Ovary (tissue), 9 donors: ENCODE data around the gene SHISA7. TPM values are rescaled to one million over a fixed set of nuclear protein-coding genes. Genes with fewer than 3 reads are reported as not detected.
A peak's percentile ranks its signal among the peaks of the same experiment; 100 is the strongest.
"Not testable (repeated sequence)": the region's sequence is repeated elsewhere in the genome, so short reads cannot be mapped to it uniquely, and the experiment has no call there.

Experiments
- DNase-seq, 5 donors: peaks; one replicate each; pipeline ENCODE4 v3.0.0-alpha.2; 2019 to 2020
- H3K27ac ChIP-seq, 2 donors: fragments of 200-600 bp; one replicate each; pipeline versions ENCODE4 v1.5.1 to v1.8.0; 2019 to 2022
- H3K27me3 ChIP-seq: fragments of 200-600 bp; one replicate; pipeline ENCODE4 v1.8.0; 2022
- H3K36me3 ChIP-seq: fragments of 200-600 bp; sonication (generic); one replicate; pipeline ENCODE4 v1.5.1; 2019
- H3K4me1 ChIP-seq: one replicate; pipeline ENCODE4 v1.8.1; 2013; ENCODE audit warnings: mild to moderate bottlenecking, moderate library complexity; ENCODE audit not compliant: insufficient read depth
- H3K4me3 ChIP-seq: fragments of 200-600 bp; sonication (generic); one replicate; pipeline ENCODE4 v1.5.1; 2017
- H3K9me3 ChIP-seq, 2 donors: fragments of 200-600 bp in 1 of 2; sonication (generic) in 1 of 2; one replicate each; pipeline versions ENCODE4 v1.5.1 to v1.8.1; 2013 to 2019; ENCODE audit warnings: mild to moderate bottlenecking in 1 of 2, moderate library complexity in 1 of 2
- EP300 ChIP-seq: sonication (generic); formaldehyde crosslinking; IDR thresholded peaks from one replicate; pipeline ENCODE4 v1.6.1; 2017; ENCODE audit warnings: antibody characterized with exemption
- POLR2A ChIP-seq: fragments of 450-650 bp; IDR thresholded peaks from one replicate; pipeline ENCODE4 v1.6.1; 2017; ENCODE audit warnings: antibody characterized with exemption, mild to moderate bottlenecking, moderate library complexity
- WGBS, 3 donors: extraction: QIAGEN DNeasy Blood & Tissue Kit in 1 of 3; methylation state at CpG; one replicate each; pipeline versions ENCODE4 v1.1.5 to v1.1.7; 2013 to 2017; 5-methylcytosine and 5-hydroxymethylcytosine counted together
- intact Hi-C, 4 donors: fragments of 100-400 bp; cut with DNase I; formaldehyde crosslinking; loops; one replicate each; pipeline versions ENCODE4 v1.11.0 to v1.15.1; 2022 to 2023
- polyA plus RNA-seq, 2 donors: library from polyadenylated mRNA; stranded (reverse); fragments of 200-250 nt in 1 of 2; fragments of 350-450 nt in 1 of 2; fragmentation: Illumina TruSeq in 1 of 2; extraction: RNeasy Lipid Tissue Mini Kit (QIAGEN cat#74804) in 1 of 2; gene quantifications; one replicate each; pipeline ENCODE4 v1.2.3, GENCODE V29; 2013 to 2014
- total RNA-seq, 7 donors: library from RNA; depleted of rRNA in 2 of 7; stranded (reverse); fragments of >200 nt in 2 of 7; fragmentation: NEBNext Ultra II Directional in 3 of 7; extraction: Animal tissue kit (Norgen Biotek cat#: 25700) in 3 of 7; gene quantifications; one replicate each; pipeline versions ENCODE4 v1.1.0 to v1.2.4, GENCODE V29; 2016 to 2023
- TF ChIP-seq, protein P1 (sequence below), 3 donors: fragments of 450-650 bp in 2 of 3; fragments of 200-600 bp in 1 of 3; IDR thresholded peaks; one replicate each; pipeline versions ENCODE4 v1.5.1 to v1.8.0; 2016 to 2022; ENCODE audit warnings: antibody characterized with exemption in 3 of 3, mild to moderate bottlenecking in 1 of 3
- donor health status: DM: no; HTN: no; CAD: no; lungs with moderate emphysema.
- donor health status: DM: no; HTN: no; CAD: no.
- donor health status: Bipolar disorder and iron deficiency.
- donor health status: DM: yes; HTN: yes; CAD: no.
- donor health status: DM: no; HTN: no; CAD: no.
- donor health status: DM: yes; HTN: yes; CAD: no.

The SHISA7 gene
- total and polyA plus RNA-seq, 9 donors = not detected

DNA sequence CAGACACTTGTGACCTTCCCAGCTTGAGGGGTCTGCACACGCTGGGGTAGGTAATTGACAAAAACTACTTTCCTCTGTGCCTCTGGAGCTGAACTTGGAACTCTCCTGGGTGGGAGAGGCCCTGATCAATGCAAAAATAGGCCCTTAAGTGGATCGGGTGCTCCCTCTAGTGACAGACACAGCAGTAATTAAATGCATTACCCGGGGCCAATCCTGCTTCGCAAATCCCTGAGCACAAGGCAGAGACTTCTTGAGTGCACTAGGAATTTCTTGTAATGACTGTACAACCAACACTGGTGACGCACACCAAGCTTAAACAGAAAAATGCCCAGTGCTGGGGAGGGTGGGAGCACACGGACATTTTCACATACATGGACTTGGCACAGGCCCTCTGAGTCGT is 24.9 kb downstream of the SHISA7 start:
- H3K27me3 ChIP-seq = no peaks in the 10 kb centered on the region
- H3K36me3 ChIP-seq = no peaks in the 10 kb centered on the region
- TF ChIP-seq EP300 (no peak), POLR2A (no peak)
- TF ChIP-seq, protein P1, sequence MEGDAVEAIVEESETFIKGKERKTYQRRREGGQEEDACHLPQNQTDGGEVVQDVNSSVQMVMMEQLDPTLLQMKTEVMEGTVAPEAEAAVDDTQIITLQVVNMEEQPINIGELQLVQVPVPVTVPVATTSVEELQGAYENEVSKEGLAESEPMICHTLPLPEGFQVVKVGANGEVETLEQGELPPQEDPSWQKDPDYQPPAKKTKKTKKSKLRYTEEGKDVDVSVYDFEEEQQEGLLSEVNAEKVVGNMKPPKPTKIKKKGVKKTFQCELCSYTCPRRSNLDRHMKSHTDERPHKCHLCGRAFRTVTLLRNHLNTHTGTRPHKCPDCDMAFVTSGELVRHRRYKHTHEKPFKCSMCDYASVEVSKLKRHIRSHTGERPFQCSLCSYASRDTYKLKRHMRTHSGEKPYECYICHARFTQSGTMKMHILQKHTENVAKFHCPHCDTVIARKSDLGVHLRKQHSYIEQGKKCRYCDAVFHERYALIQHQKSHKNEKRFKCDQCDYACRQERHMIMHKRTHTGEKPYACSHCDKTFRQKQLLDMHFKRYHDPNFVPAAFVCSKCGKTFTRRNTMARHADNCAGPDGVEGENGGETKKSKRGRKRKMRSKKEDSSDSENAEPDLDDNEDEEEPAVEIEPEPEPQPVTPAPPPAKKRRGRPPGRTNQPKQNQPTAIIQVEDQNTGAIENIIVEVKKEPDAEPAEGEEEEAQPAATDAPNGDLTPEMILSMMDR (IDR thresholded peaks at IDR 0.05) = peak; percentile 21 to 53 (median 29)
- 8 to 11% (median 10%) methylated on average over 7 of the region's 7 CpGs for WGBS, 3 donors
- no peaks in the 10 kb centered on the region for H3K4me1 ChIP-seq
- no peaks in the 10 kb centered on the region for H3K9me3 ChIP-seq
- DNase-seq = peak in 2 of 5 donors; percentile 31 to 53
- intact Hi-C loops = loop anchor here in 2 of 4 donors (5.0 to 10.0 kb wide), 4 partner anchors 87 to 943 kb away; partner anchors contain the start of genes BRSK1 (in 1 of the 2), CDC42EP5 (in 1 of the 2) and HSPBP1 (in 1 of the 2)
- H3K27ac ChIP-seq = no peak overlapping the region
- H3K4me3 ChIP-seq = no peak overlapping the region

DNA sequence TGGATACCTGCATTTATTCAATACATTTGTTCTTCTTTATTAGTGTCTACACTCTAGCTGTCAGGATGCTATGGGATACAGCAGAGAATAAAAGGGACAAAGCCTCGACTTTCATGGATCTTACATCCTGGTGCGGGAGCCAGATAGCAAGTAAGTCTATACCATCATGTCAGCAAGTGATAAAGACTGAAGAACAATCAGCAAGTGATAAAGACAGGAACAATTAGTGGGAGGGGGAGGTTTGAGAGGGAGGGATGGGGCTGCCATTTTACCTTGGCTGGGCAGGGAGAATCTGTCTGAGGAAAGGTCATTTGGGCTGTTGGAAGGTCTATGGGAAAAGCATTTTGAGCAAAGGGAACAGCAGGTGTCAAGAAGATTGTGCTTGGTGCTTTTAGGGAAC is 32.9 kb downstream of the SHISA7 start:
- DNase-seq = no peak
- intact Hi-C loops = loop anchor here in 2 of 4 donors (10.0 kb wide), 3 partner anchors 95 to 935 kb away; partner anchors contain the start of genes BRSK1 (in 1 of the 2), CDC42EP5 (in 1 of the 2) and HSPBP1 (in 1 of the 2)
- Histone ChIP-seq H3K4me3 (no peak overlapping the region), H3K36me3 (no peaks in the 10 kb centered on the region), H3K4me1 (peaks cover 8% of the 10 kb centered on the region), H3K9me3 (no peaks in the 10 kb centered on the region), H3K27ac (no peak overlapping the region), H3K27me3 (no peaks in the 10 kb centered on the region)
- WGBS, 3 donors = 93 to 96% (median 96%) methylated on average over 2 of the region's 2 CpGs
- TF ChIP-seq EP300 (no peak), POLR2A (no peak)
- TF ChIP-seq, protein P1 (IDR thresholded peaks at IDR 0.05) = no peak

DNA sequence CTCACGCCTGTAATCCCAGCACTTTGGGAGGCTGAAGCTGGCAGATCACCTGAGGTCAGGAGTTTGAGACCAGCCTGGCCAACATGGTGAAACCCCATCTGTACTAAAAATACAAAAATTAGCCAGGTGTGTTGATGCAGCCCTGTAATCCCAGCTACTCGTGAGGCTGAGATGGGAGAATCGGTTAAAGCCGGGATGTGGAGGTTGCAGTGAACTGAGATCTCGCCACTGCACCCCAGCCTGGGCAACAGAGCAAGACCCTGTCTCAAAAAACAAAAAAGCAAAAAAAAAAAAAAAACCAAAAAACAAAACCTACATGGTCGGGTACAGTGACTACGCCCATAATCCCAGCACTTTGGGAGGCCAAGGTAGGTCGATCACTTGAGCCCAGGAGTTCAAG is 33.9 kb downstream of the SHISA7 start:
- H3K27ac ChIP-seq, H3K27me3 ChIP-seq, H3K4me1 ChIP-seq, H3K9me3 ChIP-seq, DNase-seq, H3K36me3 ChIP-seq, H3K4me3 ChIP-seq, intact Hi-C loops: not testable (repeated sequence)
- WGBS, 3 donors = 93 to 96% (median 95%) methylated on average over 8 of the region's 8 CpGs

DNA sequence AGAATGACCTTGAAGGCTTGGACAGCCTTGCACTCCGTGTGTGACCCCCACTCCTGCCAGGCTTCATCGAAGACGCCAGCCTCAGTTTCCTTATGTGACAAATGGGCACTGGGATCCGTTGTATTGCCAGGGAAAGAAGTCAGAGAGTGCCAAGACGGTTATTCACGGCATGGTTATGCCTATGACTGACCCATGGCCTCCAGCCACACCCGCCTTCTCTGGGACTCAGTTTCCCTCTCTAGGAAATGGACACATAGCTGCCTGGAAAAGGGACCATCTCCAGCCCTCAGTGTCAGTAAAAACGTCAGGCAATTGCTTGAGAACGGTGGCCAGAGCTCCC is 34.6 kb downstream of the SHISA7 start:
- DNase-seq = no peak
- WGBS, 3 donors = 40 to 47% (median 41%) methylated on average over 9 of the region's 9 CpGs
- Histone ChIP-seq H3K36me3 (no peaks in the 10 kb centered on the region), H3K4me3 (peak overlapping the region; percentile 35), H3K27ac (peak overlapping the region; percentile 57 to 98), H3K27me3 (no peaks in the 10 kb centered on the region), H3K9me3 (no peaks in the 10 kb centered on the region), H3K4me1 (peaks cover 8% of the 10 kb centered on the region)
- TF ChIP-seq, protein P1 (IDR thresholded peaks at IDR 0.05) = no peak
- TF ChIP-seq POLR2A (no peak), EP300 (no peak)
- intact Hi-C loops = no loop called here

DNA sequence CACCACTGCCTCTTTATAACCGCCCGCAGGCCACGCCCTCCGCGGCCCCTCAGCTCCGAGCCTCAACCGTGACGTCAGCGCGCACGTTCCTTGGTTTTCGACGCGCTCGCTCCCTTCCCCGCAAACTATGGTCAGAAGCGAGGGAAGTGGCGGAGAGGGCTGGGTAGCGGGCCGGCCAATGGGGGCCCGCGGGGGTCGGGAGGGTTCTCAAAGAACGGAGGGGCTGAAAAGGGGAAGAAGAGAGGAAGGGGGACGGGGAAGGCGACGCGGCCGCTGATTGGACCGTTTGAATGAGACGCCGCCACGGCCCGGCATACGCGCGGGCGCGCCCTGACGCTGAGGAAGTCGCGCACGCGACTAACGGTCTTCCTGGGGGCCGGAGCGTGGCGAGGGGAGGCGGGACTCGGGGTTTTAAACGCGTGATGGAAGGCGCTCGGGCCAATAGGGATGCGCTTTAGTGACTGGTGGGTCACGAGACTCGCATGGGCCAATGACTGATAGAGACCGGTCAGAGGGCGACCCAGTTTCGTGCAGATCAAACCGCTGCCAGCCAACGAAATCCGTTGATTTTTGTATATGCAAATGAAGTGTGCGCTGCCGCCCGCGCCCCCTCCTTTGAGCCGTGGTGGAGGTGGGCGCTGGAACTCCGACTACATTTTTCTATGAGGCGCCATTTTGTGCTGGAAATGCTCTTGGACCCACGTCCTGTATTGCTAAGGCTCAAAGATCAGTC is 35.1 kb downstream of the SHISA7 start:
- peak; percentile 96 to 98 (median 97) for DNase-seq
- Histone ChIP-seq H3K4me1 (peaks cover 8% of the 10 kb centered on the region), H3K27me3 (no peaks in the 10 kb centered on the region), H3K9me3 (no peaks in the 10 kb centered on the region), H3K36me3 (no peaks in the 10 kb centered on the region), H3K4me3 (peak overlapping the region; percentile 98), H3K27ac (peak overlapping the region; percentile 93 to 98)
- intact Hi-C loops = no loop called here
- WGBS, 3 donors = 0 to 1% (median 1%) methylated on average over 72 of the region's 72 CpGs
- no peak for TF ChIP-seq POLR2A
- TF ChIP-seq, protein P1 (IDR thresholded peaks at IDR 0.05) = no peak
- TF ChIP-seq EP300 = peak; percentile 36
